ENCODE measurements around the gene MAMDC2.

The MAMDC2 gene

GRCh38 chr9:70101265-70101664 is 57.6 kb downstream of the MAMDC2 start:
- no peak for DNase-seq (ENCODE audit: extremely low read depth in 1 of 2, low read depth in 1 of 2)

GRCh38 chr9:70105147-70105546 is 61.5 kb downstream of the MAMDC2 start:
- DNase-seq (ENCODE audit: extremely low read depth in 1 of 2, low read depth in 1 of 2): no peak

- no peak for DNase-seq (ENCODE audit: extremely low read depth in 1 of 2, low read depth in 1 of 2)
Measured at GRCh38 chr9:70106571-70106970, 62.9 kb downstream of the MAMDC2 start.

- no peak for DNase-seq (ENCODE audit: extremely low read depth in 1 of 2, low read depth in 1 of 2)
Measured at GRCh38 chr9:70107558-70107957, 63.9 kb downstream of the MAMDC2 start.

- no peak for DNase-seq (ENCODE audit: extremely low read depth in 1 of 2, low read depth in 1 of 2)
Measured at GRCh38 chr9:70108181-70108580, 64.5 kb downstream of the MAMDC2 start.

GRCh38 chr9:70110194-70111041 is 66.8 kb downstream of the MAMDC2 start:
- DNase-seq (ENCODE audit: extremely low read depth in 1 of 2, low read depth in 1 of 2): no peak

GRCh38 chr9:70111042-70111602 is 67.5 kb downstream of the MAMDC2 start:
- DNase-seq (ENCODE audit: extremely low read depth in 1 of 2, low read depth in 1 of 2): peak in 1 of 2 donors; percentile 4

GRCh38 chr9:70111641-70112236 is 68.1 kb downstream of the MAMDC2 start:
- DNase-seq (ENCODE audit: extremely low read depth in 1 of 2, low read depth in 1 of 2): no peak

- DNase-seq (ENCODE audit: extremely low read depth in 1 of 2, low read depth in 1 of 2): no peak
Measured at GRCh38 chr9:70112981-70113380, 69.3 kb downstream of the MAMDC2 start.

GRCh38 chr9:70113403-70114022 is 69.9 kb downstream of the MAMDC2 start:
- no peak for DNase-seq (ENCODE audit: extremely low read depth in 1 of 2, low read depth in 1 of 2)

- no peak for DNase-seq (ENCODE audit: extremely low read depth in 1 of 2, low read depth in 1 of 2)
Measured at GRCh38 chr9:70114898-70115297, 71.2 kb downstream of the MAMDC2 start.

GRCh38 chr9:70117835-70118319 is 74.2 kb downstream of the MAMDC2 start:
- no peak for DNase-seq (ENCODE audit: extremely low read depth in 1 of 2, low read depth in 1 of 2)

GRCh38 chr9:70119786-70120185 is 76.1 kb downstream of the MAMDC2 start:
- DNase-seq (ENCODE audit: extremely low read depth in 1 of 2, low read depth in 1 of 2): no peak

GRCh38 chr9:70120834-70121510 is 77.3 kb downstream of the MAMDC2 start:
- no peak for DNase-seq (ENCODE audit: extremely low read depth in 1 of 2, low read depth in 1 of 2)

- no peak for DNase-seq (ENCODE audit: extremely low read depth in 1 of 2, low read depth in 1 of 2)
Measured at GRCh38 chr9:70121818-70122436, 78.3 kb downstream of the MAMDC2 start.

GRCh38 chr9:70123695-70124094 is 80.0 kb downstream of the MAMDC2 start:
- no peak for DNase-seq (ENCODE audit: extremely low read depth in 1 of 2, low read depth in 1 of 2)

- DNase-seq (ENCODE audit: extremely low read depth in 1 of 2, low read depth in 1 of 2): no peak
Measured at GRCh38 chr9:70125621-70126263, 82.1 kb downstream of the MAMDC2 start.

- no peak for DNase-seq (ENCODE audit: extremely low read depth in 1 of 2, low read depth in 1 of 2)
Measured at GRCh38 chr9:70127036-70127435, 83.4 kb downstream of the MAMDC2 start.

- DNase-seq (ENCODE audit: extremely low read depth in 1 of 2, low read depth in 1 of 2): no peak
Measured at GRCh38 chr9:70127540-70128416, 84.1 kb downstream of the MAMDC2 start.

Data from stimulated activated CD8-positive, alpha-beta memory T cell treated with anti-CD3 and anti-CD28 coated beads, Interleukin-7, amount 100 ng/mL, for 48 hours (primary cell).